HG03565 (cell line): ENCODE measurements around the gene ZDHHC7.
"Not testable (repeated sequence)": the region's sequence is repeated elsewhere in the genome, so short reads cannot be mapped to it uniquely, and the experiment has no call there.

Experiments used
- ATAC-seq: cut with Tn5 transposase; IDR thresholded peaks from one replicate; pipeline ENCODE4 v1.9.1; 2021; ENCODE audit warnings: mild to moderate bottlenecking, moderate library complexity; ENCODE audit not compliant: unreplicated experiment

Gene ZDHHC7, protein sequence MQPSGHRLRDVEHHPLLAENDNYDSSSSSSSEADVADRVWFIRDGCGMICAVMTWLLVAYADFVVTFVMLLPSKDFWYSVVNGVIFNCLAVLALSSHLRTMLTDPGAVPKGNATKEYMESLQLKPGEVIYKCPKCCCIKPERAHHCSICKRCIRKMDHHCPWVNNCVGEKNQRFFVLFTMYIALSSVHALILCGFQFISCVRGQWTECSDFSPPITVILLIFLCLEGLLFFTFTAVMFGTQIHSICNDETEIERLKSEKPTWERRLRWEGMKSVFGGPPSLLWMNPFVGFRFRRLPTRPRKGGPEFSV

DNA sequence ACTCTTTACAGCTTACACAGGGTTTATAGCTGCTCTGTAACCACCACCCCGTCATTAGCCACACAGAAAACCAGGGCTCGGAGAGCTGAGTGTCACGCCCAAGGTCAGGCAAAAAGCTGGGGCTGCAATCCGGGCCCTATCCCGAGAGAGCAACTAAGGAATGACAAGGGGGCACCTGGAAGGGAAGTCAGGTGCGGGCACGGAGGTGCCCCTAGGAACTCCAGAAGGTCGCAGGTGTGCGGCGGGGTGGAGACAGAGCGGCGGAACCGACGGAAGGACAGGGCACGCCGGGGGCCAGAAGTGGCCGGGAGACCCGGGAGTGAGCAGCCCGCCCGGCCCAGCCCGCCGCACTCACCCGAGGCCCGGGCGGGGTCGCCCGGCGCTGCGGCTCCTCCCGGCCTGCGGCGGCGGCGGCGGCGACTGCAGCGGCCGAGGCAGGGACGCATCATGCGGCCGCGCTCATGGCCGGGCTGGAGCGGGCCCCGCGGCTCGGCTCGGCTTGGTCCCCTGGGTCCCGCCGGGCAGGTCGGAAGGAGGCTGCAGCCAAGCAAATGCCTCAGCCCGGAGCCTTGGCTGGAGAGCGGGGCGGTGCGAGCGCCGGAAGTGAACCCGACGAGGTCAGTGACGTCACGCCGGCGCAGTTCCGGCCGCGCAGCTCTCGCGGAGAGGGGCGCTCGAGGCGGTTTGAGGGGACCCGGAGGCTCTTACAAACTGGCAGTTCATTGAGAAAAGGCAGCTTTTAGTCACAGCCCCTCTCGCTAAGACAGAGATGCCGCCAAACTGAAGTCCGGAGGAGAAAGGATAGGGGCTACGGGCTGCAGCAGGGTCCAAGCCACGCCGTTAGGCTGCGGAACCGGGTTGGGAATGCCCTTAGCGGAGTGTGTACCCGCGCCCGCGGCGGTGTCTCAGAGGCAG, at the start of gene ZDHHC7:
Gene ZDHHC7, minus strand, starts transcription at position 605 of the 915 bp plus-strand sequence. CDS start 20,917 bp downstream, outside the sequence.
- peak; percentile 81 for ATAC-seq

DNA sequence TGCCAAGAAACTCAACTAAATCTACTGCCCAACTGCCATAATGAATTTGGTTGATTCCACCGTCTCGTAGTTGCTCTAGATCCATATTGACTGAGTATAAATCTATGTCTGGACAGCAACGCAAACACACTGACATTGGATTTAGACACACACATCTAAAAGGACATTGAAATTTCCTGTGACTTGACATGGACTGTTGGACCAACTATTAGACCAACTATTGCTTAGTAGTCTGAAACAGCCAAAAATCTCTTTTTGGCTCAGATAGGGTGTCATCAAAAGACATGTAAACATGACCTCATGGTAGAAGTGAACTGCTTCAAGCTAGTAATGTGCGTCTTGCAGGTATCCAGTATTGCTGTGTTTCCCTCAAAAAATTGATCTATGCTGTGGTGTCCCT, 47.6 kb upstream of the ZDHHC7 start:
- ATAC-seq: no peak

DNA sequence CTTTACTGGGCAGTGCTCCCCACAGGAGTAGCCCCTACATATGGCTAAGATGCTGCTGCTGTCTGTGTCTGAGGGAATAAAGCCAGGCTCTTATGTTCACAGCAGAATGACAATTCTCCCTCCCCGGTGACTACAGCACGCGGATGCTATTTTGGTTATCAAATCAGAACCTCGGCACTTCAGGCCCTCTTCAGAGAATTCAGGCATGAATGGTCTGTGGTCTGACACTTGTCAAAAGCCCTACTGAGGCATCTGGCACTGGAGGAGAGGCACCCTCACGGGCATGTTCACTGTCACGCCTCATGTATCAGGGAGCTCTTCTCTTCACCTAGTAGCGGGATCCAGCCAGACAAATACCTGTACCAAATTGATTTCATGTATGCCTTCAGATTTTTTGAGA, 46.6 kb upstream of the ZDHHC7 start:
- no peak for ATAC-seq

DNA sequence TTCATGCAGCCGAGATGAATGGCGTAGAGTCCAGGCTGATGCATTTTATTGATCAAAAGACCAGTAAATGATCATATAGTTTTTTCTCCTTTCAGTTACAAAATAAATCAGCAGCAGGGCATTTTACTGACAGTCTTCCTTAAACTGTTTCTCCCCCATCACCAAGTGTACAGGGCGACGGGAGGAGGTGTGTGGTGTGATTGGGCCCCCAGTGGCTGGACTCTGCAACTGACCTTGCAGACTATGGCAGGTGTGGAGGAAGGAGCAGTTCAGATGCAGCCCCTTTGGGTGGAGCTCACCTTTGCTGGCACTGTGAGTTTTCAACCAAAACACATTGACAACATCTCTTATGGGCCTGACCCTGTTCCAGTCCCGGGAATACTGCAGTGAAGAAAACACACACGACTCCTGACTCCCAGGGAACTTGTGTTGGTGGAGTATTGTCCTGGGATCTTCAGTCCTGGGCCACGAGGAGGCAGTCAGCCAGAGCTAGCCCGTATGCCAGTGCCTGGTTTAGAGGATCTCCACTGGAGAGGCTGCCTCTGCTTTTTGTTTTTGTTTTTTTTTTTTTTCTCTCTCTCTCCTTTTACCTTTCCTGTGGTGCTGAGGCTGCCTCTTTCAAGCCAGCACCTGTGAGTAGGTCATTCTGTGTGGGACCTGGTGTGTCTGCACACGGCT, 46.0 kb upstream of the ZDHHC7 start:
- ATAC-seq: no peak

DNA sequence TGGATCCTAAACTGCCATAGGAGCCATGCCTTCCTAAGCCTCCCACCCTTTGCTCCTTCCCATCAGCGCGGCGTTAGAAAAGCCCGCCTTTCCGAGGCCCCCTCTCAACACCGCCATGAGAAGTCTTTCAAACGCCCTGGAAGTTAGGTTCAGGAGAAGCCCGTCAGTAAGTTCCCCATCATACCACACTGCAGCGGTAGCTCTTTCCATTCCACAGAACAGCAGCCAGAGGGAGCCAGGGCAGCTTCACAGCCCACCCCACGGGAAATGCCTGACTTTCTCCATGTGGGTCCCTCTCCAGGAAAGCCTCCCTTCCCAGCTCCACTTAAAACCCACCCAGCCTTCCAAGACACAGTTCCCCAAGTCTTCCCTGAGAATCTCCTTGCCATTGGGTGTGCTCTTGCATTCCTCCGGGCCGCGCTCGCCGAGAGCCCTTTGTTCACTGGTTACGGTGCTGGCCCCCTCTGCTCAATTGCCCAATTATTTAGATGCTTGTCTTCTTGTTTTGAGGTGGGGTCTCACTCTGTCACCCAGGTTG, 44.9 kb upstream of the ZDHHC7 start:
- ATAC-seq: no peak

DNA sequence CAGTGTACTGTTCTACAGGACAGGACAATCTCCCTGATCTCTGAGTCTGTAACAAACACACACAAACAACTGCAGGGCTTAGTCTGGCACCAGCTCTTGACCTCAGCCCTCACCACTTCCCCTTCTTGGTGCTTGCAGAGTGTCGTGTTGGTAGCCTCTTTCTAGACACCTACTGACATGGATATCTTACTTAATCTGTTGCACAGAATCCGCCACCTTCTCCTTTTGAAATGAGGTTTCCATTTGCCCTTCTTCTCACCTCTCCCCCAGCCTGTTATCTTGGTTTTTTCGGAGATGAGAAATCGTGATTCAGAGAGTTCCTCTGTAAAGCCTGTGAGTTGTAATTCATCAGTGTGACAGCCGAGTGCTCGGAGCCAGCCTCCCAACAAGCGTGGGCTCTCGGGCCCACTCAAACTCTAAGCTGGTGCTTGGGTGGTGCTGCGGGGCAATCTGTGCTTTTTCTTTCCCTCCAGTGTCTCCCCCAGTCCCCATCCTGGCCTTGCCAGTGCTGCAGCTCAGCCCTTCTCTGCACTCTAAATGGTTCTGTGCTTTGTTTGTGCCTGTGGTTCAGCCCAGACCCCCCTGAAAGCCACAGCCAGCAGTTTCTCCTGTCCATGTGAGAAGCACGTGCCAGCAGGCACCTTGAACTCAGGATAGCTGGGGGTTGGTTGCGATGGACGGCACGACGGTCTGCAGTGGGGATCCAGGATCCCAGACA, 44.3 kb upstream of the ZDHHC7 start:
- ATAC-seq: peak; percentile 76

DNA sequence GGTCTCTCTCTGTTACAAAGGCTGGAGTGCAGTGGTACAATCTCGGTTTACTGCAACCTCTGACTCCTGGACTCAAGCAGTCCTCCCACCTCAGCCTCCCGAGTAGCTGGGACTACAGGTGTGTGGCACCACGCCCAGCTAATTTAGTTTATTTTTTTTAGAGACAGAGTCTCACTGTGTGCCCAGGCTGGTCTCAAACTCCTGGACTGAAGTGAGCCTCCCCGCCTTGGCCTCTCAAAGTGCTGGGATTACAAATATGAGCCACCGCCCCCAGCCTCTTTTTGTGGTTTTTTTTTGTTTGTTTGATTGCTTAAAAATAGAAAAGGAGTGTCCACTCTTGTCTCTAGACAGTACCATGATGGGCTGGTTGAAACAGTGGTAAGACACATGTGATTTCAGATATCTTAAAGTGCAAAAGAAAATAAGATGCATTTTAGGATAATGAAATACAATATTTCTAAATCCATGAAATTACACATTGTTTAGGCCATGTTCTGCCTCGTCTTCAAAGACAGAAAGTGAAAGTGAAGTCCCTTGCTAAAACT, 43.7 kb upstream of the ZDHHC7 start:
- no peak for ATAC-seq

DNA sequence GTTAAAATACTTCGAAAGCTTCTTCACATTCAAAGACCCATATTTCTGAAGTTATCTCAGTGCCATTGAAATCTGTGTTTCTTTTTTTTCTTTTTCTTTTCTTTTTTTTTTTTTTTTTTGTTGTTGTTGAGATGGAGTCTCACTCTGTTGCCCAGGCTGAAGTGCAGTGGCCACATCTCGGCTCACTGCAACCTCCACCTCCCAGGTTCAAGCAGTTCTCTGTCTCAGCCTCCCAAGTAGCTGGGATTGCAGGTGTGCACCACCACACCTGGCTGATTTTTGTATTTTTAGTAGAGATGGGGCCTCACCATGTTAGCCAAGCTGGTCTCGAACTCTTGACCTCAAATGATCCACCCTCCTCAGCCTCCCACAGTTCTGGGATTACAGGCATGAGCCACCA, 43.0 kb upstream of the ZDHHC7 start:
- ATAC-seq: not testable (repeated sequence)

DNA sequence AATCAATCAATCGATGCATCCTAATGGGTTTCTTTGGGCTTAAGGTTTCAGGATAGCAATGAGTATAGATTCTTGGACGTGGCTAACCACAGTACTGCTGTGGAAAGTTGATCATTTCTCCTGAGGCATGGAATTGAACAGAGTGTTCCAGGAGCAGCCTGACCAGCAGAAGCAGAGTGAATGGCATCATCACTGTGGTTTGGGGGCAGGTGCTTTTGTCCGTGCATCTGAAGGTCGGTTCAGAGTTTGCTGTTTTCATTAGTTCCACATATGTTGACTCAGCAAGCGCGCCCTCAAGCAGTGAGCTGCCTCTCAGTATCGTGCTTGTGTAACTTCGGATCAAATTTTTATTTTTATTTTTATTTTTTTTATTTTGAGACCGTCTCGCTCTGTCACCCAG, 41.2 kb upstream of the ZDHHC7 start:
- ATAC-seq: no peak

DNA sequence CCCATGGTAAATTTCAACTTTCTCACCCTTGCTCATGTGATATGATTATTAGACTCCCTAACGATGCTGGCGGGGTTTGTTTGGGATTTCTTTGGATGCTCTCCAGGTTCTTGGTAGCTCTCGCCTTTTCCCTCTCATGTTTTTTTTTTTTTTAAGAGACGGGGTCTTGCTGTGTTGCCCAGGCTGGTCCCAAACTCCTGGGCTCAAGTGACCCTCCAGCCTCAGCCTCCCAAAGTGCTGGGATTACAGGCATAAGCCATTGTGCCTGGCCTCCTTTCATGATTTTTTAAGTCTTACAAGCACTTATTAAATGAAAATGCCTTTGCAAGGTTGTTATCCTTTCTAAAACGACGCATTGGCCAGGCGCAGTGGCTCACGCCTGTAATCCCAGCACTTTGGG, 40.3 kb upstream of the ZDHHC7 start:
- ATAC-seq: no peak

DNA sequence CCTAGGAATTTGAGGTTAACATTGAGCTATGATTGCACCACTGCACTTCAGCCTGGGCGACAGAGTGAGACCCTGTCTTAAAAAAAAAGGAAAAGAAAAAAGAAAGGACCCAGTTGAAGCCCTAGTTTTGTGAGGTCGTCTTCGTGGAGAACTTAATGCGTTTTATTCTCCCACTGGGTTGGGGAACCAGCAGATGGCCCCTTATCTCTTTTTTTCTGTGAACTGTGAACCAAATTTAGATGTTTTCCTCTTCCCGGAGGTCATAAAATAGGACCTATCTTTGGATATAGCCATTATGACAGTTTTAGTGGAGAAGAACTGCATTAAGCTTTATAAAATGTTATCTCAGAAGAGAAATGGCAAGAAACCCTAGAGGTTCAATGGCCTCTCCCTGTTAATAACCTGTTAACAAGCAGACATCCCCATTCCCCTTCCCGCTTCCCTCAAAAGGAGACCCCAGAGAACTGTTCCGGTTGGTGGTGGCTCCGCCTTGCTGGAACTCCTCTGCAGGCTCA, 39.8 kb upstream of the ZDHHC7 start:
- ATAC-seq: no peak

DNA sequence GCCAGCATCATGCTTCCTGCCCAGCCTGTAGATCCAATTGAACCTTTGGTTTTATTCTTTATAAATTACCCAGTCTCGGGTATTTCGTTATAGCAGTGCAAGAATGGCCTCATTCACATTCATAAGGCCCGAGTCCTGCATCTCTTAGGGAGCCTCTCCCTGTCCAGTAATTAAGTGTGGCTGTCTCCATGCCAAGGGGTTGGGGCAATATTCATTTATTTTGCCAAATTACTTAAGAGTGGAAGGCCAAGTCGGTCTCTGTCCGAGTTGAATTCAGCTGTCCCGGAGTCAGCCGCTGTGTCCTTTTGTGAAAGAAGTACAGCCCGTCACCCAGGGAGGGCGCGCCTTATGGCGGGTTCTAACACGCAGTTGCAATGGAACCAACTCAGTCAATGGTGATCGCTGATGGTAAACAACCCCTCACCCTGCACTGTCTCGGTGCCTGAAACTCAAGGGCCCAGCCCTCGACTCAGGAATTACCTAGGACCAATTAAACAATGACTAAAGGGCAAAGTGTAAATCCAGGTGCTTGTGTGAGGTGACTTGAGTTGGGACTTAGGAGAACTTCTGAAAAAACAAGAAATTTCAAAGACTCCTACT, 38.5 kb upstream of the ZDHHC7 start:
- ATAC-seq: no peak

DNA sequence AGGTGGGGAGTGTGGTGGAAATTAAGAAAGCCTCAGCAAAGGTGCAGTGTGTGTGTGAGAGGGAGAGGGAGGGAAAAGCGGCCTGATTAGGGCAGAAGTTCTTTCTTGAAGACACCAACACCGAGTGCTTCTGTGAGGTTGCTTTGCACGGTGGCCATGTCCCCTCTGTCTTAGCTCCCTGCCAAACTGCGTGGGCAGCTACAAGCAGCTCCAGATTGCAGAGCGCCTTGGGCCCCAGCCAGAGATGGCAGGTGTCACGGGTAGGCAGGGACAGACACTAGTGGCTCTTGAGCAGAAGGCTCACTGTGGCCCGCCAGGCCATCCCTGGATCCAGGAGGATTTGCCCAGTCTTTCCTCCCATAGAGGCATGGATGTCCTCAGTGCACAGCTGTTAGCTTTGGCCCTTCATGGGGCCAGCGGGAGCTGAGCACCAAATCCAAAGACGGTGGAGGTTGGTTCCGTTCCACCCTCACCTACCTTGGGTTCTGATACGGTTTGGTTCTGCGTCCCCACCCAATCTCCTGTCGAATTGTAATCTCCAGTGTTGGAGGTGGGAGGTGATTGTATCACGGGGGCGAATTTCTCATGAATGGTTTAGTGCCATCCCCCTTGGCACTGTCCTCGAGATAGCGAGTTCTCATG, 37.7 kb upstream of the ZDHHC7 start:
- no peak for ATAC-seq

DNA sequence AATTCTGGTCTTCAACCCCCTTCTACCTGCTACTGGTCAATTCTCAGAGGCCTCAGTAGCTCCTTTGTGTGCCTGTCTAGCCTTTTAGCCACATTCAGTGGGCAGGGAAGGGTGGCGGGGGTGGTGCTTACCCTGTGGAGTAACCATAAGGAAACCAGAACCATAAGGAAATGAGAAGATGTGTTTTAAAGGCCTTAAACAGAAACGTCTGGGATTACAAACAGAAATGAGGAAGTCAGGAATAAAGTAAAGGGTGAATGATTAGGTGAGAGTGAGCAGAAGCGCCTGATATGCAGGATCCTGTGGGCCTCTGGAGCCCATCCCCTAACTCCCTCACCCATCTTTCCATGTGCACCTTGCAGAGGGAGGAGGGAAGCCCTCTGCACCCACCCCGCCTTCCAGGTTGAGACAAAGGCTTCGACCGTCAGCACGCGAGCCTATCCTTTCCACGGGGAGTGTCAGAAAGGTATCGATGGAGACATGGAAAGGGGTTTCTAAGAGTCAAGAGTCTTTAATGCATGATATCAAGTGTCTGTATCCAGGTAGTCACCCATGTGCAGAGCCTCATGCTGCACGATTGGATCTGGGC, 36.6 kb upstream of the ZDHHC7 start:
- ATAC-seq: no peak

DNA sequence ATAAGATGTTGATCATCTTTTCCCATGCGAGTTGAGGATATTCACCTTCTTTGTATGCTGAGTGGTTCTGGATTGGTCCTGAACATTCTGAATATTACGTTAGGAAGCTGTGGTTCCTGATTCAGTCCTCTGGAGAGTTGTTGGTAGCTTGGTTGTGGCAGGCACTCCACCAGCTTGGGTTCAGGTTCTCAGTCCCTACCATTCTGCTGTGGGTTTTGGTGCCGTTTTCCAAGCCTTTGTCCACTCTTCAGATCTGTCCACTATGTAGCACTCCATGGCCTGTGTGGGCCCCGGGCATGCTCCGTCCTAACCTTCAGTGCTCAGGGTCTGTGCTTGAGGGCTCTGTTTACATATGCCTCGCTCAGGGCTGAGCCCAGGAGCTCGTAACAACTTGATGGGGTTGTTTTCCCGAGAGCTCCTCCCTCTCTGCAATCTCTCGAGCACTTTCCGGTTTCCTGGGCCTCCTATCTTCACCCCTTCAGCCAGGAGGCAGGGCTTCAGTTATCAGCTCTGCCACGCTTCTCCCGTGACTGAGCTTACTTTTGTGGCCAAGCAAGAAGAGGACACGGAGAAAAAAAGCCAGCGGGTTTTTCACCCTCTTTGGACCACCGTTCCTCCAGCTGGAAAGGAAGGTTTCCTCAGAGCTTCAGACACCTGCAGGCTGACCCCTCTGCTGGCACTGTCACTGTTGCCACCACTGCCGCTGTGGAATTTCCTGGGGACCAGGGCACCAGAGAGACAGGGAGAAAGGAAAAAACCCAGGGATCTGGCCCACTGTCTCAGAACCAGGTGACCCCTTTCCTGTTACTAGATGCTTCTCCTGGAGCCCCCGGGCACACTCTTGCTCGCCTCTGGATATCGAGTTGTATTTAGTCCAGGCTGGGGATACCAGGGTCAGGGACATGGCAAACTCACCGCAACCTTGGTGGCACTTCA, 35.9 kb upstream of the ZDHHC7 start:
- ATAC-seq: no peak

DNA sequence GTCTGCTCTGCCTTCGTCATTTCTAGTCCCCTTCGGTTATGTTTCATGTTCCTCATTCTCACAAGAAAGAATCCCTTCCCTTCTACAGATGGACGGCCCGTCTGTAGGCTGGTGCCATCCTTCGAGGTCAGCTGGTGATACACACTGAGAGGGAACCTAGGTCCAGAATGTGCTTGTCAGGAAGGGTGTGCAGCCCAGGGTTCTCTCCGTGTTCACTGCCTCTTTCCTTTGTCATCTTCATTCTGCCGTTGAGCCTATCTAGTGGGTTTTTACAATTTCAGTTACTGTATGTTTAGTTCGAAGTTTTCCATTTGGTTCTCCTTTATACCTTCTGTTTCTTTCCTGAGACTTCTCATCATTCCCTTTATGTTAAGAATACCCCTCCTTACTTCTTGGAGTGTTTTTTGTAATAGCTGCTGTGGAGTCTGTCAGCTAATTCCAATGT, 35.2 kb upstream of the ZDHHC7 start:
- no peak for ATAC-seq

DNA sequence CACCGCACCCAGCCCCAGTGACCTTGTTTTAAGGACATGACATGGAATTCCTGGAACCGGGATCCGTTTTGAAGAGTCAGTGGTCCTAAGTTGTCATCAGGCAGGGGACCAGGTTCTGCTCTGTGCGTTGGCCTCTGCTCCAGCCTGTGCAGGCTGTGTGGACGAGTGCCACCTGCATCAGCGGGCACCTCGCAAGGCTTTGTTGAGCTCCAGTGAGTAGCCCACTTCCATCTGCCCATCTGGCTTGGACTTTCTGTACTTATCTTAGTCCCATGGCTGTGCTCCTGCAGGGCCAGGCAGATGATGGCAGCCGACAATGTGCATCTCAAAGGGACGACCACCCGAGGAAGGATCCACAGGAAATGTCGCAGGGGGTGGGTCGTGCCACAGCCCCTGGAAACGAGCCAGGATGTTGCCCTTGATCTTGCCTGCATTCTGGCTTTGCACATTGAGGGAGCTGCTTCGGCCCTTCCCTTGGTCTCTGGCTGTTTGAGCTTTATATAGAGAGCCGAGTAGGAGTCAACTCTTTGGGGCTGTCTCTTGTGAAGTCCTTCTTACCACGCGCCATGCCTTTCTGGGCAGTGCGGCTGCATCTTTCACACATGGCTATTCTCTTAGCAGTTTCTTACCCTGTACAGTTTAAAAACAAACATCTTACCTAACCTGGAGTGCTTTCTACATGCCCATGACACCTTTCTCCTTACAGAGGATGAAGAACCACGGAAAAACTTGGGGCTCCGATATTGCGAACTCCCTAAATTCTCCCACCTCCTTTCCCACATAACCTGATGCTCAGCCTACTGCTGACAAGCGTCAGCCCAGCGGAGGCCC, 34.5 kb upstream of the ZDHHC7 start:
- no peak for ATAC-seq
